Stimulated activated CD8-positive, alpha-beta memory T cell treated with anti-CD3 and anti-CD28 coated beads, Interleukin-12 subunit alpha, Interleukin-12 subunit beta, amount 100 ng/mL, for 24 hours (primary cell): Measurements from ENCODE around the gene FBXW2.
"Not testable (repeated sequence)": the region's sequence is repeated elsewhere in the genome, so short reads cannot be mapped to it uniquely, and the experiment has no call there.

ENCODE experiments used
- DNase-seq: peaks from one replicate; pipeline ENCODE4 v3.0.0-alpha.2; 2020; ENCODE audit errors: extremely low read depth

The FBXW2 gene, protein sequence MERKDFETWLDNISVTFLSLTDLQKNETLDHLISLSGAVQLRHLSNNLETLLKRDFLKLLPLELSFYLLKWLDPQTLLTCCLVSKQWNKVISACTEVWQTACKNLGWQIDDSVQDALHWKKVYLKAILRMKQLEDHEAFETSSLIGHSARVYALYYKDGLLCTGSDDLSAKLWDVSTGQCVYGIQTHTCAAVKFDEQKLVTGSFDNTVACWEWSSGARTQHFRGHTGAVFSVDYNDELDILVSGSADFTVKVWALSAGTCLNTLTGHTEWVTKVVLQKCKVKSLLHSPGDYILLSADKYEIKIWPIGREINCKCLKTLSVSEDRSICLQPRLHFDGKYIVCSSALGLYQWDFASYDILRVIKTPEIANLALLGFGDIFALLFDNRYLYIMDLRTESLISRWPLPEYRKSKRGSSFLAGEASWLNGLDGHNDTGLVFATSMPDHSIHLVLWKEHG

GRCh38 chr9:120792898-120793765 lies at the start of gene FBXW2:
FBXW2 (minus strand) TSS chr9:120793416; CDS start chr9:120788258, 5,158 bp downstream.
- DNase-seq, result peak; percentile 87

DNA sequence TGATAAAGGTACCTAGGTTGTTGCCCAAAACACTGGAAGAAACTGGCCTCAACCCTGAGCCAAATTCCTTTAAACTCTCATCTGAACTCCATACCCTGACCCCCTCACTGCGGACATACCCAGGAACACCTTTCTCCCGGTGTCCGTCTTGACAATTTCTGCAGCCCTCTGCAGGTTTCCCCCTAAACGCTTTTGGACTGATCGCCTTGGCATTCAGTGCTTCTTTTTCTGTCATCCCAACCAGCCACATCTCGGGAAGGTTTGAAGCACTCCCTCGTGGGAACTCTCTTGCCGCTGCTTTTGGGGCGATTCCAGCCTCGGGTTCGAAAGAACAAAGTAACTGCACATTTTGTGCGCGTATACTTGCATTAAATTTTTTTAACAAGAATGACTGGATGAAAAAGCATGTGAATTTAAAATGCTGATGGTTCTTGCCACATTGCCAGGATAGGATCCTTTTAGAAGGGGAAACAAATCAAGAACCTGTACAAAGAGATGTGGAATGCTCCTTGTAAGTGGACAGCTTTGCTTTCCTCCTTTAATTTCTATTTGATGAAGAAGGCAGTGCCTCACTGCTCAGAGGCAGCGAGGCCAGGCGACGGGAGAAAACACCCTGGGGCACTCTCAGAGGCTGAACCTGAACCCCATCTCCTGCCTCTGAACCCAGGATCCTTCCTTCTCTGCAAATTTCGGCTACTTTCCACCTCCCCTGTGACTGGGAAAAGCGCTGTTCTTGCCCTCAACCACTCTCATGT lies 48.9 kb upstream of the FBXW2 start:
- no peak for DNase-seq

GRCh38 chr9:120839146-120839545 lies 45.9 kb upstream of the FBXW2 start:
- no peak for DNase-seq

DNA sequence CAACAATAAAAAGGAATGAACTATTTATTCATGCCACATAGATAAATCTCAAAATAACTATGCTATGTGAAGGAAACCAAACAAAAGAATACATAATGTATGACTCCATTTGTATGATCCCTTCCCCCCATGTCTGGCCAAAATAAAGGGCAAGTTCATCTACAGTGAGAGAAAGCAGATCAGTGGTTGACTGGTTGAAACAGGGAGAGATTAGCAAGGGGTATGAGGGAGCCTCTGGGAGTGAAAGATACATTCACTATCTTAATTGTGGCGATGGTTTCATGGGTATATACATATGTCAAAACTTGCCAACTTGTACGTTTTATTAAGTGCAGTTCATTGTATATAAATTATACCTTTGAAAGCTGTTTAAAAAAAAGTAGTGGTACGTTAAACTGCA lies 44.7 kb upstream of the FBXW2 start:
- DNase-seq, result no peak

- DNase-seq, result no peak
Measured at GRCh38 chr9:120833325-120833724, 40.1 kb upstream of the FBXW2 start.

- DNase-seq, result no peak
Measured at GRCh38 chr9:120832807-120833206, 39.6 kb upstream of the FBXW2 start.

- DNase-seq, result no peak
Measured at GRCh38 chr9:120830865-120831264, 37.6 kb upstream of the FBXW2 start.

GRCh38 chr9:120830151-120830550 lies 36.9 kb upstream of the FBXW2 start:
- no peak for DNase-seq

DNA sequence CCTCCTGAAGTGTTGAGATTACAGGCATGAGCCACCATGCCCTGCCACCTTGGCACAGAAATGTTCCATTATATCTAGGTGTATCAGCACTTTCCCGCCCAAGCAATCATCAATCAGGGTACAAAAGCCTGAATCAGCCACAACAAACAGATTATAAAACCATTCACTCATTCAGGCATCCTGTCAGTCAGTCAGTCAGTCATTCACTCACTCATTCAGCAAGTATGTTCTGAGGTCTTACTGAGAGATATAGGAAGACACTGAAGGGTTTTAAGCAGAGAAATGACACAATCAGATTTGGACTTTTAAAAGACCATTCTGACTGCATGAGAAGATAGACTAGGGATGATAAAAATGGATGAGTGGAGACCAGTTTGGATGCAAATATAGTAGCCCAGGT lies 36.4 kb upstream of the FBXW2 start:
- DNase-seq, result no peak

GRCh38 chr9:120820095-120820494 lies 26.9 kb upstream of the FBXW2 start:
- no peak for DNase-seq

DNA sequence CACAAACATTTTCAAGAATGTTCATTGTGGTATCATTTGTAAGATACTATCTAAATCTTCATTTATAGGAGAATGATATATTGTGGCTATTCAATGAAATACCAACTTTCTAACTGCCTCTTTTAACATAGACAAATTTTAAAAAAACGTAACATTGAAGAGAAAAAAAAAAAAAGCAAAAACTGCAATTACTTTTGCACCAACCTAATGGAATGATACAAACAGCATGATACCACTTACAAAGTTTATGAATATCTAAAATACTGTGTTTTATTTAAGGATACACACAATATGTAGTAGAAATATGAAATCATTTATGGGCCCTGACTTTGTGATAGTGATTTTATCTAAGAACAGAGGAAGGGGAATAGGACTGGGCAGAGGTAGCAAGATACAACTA lies 25.4 kb upstream of the FBXW2 start:
- DNase-seq, result no peak

DNA sequence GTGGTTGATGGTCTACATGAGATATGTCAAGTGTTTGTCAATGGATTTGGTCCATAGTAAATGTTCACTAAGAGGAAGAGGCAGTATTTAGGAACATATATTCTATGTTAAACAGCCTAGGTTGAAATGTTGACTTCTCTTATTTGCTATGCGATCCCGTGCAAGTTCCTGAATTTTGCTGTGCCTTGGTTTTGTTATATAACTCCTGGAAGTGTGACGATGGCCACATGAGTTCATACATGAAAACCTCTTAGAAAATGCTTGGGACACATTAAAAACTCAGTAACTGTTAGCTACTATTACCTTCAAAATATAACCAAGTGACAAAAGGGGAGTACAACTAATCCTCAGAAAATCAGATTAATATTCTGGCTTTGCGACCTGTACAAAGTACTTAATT lies 21.9 kb upstream of the FBXW2 start:
- DNase-seq, result no peak

- no peak for DNase-seq
Measured at GRCh38 chr9:120808931-120809330, 15.7 kb upstream of the FBXW2 start.

DNA sequence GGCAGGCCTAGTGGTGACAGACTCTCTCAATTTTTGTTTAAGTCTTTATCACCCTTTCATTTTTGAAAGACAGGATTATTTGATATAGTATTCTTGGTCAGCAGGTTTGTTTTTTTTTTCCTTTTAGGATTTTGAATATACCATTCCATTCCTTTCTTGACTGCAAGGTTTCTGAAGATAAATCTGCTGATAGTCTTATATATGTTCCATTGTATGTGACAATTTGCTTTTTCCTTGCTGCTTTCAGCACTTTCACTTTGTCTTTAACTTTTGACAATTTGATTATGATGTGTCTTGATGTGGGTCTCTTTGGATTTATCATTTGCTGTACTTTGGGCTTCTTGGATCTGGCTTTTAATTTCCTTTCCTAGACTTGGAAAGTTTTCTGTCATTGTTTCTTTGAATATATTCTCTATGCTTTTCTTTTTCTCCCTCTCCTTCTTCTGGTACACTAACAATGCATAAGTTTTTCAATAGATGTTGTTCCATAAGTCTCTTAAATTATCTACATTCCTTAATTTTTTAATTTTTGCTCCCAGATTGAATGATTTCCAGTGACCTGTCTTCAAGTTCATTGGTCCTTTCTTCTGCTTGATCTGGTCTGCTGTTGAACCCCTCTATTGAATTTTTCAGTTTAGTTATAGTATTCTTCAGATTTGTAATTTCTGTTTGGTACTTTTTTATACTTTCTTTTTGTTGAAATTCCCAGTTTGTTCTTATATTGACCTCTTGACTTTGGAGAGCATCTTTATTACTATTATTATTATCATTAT lies 14.6 kb upstream of the FBXW2 start:
- DNase-seq, result no peak

DNA sequence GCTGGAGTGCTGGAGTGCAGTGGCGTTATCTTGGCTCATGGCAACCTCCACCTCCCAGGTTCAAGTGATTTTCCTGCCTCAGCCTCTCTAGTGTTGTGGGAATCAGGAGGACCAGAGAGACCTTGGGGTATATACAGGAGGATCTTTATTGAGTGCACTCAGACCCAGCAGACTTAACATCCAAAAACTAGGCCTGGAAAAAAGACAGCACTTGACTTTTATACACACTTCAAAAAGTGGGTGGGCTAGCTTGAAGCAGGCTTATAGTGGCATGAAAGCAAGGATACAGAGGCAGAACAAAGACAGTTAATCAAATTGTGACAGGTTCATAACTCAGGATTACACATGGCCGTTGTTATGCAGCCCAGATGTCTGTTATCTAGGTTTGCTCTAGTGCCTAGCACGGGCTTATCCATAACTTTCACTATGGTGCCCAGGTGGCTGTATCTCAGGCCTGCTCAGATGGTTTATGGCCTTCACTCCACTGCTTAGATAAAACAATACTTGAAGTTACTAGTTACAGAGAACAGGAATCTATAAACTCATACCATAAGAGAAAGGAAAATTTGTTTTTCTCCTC lies 11.7 kb upstream of the FBXW2 start:
- not testable (repeated sequence) for DNase-seq

GRCh38 chr9:120801441-120801840 lies 8.2 kb upstream of the FBXW2 start:
- no peak for DNase-seq

DNA sequence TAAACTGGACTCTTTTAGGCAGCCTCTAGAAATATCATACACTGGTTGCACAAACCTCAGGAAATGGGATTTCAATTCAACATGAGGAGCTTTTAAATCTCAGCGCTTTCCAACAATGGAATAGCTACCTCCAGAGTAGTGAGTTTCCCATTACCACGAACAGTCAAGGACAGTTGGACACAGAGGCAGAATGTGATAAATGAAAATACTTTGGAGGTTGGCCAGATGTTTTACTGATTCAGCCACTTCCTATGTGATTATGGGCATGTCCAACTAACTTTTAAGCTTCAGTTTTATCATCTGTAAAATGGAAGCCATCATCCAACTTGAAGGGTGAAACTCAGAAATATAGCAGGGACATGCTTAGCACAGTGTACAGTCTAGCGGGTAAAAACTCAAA lies 2.1 kb downstream of the FBXW2 start:
- no peak for DNase-seq

GRCh38 chr9:120787933-120788332 lies 5.3 kb downstream of the FBXW2 start:
- DNase-seq, result no peak

GRCh38 chr9:120783602-120784047 lies 9.6 kb downstream of the FBXW2 start:
- DNase-seq, result no peak

GRCh38 chr9:120781236-120781635 lies 12.0 kb downstream of the FBXW2 start:
- DNase-seq, result no peak

DNA sequence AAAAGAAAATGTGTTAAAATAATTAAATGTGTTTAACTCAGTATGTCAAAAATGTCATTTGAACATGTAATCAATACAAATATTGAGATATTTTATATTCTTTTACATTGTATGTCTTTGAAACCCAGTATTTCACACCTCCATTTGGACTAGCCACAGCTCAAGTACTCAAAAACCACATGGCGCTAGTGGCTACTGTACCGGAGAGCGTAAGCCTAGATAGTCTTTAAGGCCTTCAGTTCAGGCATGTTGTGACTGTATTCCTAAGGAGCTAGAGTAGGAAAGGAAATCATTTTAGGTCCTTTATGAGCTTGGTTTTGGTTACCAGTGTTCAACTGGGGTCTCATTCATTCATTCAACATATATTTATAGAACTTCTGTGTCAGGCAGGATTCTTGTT lies 12.8 kb downstream of the FBXW2 start:
- no peak for DNase-seq
